ENCODE measurements around the gene OTOG. TPM values are rescaled to one million over a fixed set of nuclear protein-coding genes. Genes with fewer than 3 reads are reported as not detected.

Gene OTOG
- total and polyA plus RNA-seq, 2 of the 8 experiments (the other 6 are each of a cell fraction or from before 2014, with no cell fraction given): 0.41 to 1.5 TPM

- TF ChIP-seq JUN (IDR thresholded peaks at IDR 0.05; ENCODE audit: low read depth, low read length): no peak
- TF ChIP-seq RBBP5 (IDR thresholded peaks at IDR 0.05; ENCODE audit: borderline replicate concordance, low read depth, low read length): no peak
- TF ChIP-seq EP300 (IDR thresholded peaks at IDR 0.05; ENCODE audit: borderline replicate concordance in 1 of 2, low read depth in 2 of 2, low read length in 2 of 2): no peak
- no peak for TF ChIP-seq FOSL1 (IDR thresholded peaks at IDR 0.05; ENCODE audit: insufficient read depth, low read depth, low read length)
- TF ChIP-seq GABPA (IDR thresholded peaks at IDR 0.05; ENCODE audit: borderline replicate concordance, insufficient read depth, low read length): no peak
- TF ChIP-seq ATF2 (IDR thresholded peaks at IDR 0.05; ENCODE audit: low read length): no peak
- no peak for TF ChIP-seq CEBPB (IDR thresholded peaks at IDR 0.05; ENCODE audit: low read depth, low read length)
- no peak for TF ChIP-seq SAP30 (IDR thresholded peaks at IDR 0.05; ENCODE audit: insufficient read depth, insufficient replicate concordance, low read length)
These were observed 17.1 kb downstream of the OTOG start (continued) for GRCh38 chr11:17563961-17564686.
